GM18502 (cell line): Measurements from ENCODE around the gene TM7SF2.

Source experiments
- ATAC-seq: cut with Tn5 transposase; IDR thresholded peaks from one replicate; pipeline ENCODE4 v1.9.1; 2021; ENCODE audit warnings: mild to moderate bottlenecking; ENCODE audit not compliant: unreplicated experiment, poor library complexity

Gene TM7SF2

DNA sequence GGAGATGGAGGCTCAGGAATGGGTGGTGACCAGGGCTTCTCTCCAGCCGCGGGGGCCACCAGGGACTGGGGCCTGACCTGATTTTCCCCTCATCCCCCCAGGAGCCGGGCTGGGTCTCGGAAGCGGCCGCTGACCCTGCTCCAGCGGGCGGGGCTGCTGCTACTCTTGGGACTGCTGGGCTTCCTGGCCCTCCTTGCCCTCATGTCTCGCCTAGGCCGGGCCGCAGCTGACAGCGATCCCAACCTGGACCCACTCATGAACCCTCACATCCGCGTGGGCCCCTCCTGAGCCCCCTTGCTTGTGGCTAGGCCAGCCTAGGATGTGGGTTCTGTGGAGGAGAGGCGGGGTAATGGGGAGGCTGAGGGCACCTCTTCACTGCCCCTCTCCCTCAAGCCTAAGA is 23.8 kb upstream of the TM7SF2 start:
- no peak for ATAC-seq

DNA sequence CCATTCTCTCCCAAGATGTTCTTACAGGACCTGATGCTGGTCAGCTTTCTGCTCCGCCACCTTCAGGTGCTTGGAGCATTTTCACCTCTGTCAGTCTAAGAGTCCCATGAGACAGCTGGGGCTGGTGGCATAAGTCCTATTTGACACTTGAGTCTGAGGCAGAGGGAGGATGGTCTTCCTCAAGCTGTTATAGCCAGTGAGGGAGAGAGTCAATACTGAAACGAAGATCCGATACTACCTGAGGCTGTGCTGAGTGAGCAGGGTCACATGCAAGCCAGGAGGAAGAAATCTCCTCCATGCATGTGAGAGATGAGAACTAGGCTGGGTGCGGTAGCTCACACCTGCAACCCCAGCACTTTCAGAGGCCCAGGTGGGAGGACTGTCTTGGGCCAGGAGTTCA is 22.1 kb upstream of the TM7SF2 start:
- ATAC-seq: no peak

DNA sequence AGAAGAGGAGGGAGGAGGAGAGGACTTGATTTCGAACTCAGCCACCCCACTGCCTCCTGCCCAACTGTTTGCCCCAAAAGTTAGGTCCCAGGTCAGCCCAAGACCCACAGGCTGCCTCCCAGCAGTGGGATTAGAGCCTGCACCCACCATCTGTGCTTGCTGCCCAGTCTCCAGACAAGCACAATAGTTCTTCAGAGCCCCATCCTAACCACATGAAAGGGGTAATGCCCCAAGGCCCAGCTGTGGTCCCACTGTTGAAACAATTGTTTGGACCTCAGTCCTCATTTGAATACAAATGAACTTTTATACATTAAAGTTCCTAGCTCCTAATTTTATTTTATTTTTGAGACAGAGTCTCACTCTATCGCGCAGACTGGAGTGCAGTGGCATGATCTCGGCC is 21.0 kb upstream of the TM7SF2 start:
- ATAC-seq: no peak

DNA sequence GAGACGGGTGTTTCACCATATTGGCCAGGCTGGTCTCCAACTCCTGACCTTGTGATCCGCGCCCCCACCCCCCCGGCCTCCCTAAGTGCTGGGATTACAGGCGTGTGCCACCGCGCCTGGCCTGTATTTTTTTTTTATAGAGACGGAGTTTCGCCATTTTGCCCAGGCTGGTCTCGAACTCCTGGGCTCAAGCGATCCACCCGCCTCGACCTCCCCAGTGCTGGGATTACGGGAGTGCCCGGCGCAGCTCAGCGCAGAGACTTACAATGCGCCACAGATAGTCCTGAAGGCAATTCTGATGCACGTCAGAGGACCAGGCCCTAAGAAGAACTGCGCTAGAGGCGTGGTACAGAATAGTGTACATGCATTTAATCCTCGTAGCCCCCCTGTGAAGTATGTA is 16.2 kb upstream of the TM7SF2 start:
- no peak for ATAC-seq

DNA sequence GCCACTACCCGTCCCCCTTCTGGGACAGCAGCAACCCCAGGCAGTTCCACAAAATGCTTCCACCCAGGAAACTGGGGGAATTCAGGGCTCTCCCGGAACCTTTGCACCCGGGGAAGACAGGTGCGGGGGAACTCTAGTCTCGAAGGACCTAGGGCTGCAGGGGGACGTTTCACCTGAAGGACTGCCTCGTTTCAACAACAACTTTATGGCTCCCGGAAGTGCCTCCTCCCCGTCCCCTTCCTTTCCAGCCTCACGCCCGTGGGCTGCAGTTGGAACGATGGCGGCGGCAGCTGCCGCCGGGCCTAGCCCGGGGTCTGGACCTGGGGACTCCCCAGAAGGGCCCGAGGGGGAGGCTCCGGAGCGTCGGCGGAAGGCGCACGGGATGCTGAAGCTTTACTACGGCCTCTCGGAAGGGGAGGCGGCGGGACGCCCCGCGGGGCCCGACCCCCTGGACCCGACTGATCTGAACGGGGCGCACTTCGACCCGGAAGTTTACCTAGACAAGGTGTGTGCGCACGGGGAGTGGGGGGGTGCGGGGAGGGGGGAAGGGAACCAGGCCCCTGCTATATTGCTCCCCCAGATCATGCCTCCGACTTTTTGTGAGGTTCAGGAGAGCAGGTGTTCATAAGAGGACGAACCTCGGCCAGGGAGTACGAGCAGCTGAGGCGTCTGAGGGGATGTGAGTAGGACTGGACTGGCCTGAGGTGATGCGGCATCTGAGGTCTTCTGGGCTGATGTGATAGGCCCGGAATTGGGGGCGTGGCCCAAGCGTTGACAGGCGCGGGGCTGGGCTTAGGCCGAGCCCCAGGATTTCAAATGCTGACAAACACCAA is 15.5 kb upstream of the TM7SF2 start, which contains the start of gene VPS51:
VPS51 (plus strand) TSS at position 241 of the 833 bp plus-strand sequence; CDS start at position 278, 37 bp downstream.
- peak; percentile 78 for ATAC-seq

DNA sequence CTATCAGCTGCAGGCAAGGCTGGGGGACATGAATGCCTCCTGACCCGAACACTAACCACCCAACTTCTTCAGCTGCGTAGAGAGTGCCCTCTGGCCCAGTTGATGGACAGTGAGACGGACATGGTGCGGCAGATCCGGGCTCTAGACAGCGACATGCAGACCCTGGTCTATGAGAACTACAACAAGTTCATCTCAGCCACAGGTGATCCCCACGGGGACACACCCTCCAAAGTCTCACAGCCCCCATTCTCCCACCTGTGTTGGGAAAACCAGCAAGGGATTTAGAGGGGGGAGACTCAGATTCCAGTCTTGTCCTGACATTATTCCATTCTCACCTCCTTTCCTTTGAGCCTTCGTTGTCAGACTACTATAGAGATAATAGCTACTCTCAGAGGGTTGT is 14.7 kb upstream of the TM7SF2 start:
- ATAC-seq: no peak

DNA sequence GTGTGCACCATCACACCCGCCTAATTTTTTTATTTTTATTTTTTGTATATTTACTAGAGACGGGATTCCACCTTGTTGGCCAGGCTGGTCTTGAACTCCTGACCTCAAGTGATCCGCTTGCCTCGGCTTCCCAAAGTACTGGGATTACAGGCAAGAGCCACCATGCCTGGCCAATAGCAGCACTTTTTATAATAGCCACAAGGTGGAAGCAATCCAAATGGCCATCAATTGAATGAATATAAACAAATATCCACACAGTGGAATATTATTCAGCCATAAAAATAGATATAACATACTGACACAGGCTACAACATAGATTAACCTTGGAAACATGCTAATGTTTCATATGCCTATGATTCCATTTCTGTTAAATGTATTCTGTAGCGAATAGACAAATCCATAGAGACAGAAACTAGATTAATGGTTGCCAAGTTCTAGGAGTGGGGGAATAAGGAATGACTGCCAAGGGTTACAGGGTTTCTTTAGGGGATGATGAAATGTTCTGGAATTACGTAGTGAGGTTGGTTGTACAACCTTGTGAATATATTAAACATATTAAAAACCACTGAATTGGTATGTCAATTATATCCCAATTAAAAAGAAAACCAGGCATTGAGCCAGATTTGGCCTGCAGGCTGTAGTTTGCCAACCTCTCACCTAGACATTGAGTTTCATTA is 10.9 kb upstream of the TM7SF2 start:
- ATAC-seq: no peak

DNA sequence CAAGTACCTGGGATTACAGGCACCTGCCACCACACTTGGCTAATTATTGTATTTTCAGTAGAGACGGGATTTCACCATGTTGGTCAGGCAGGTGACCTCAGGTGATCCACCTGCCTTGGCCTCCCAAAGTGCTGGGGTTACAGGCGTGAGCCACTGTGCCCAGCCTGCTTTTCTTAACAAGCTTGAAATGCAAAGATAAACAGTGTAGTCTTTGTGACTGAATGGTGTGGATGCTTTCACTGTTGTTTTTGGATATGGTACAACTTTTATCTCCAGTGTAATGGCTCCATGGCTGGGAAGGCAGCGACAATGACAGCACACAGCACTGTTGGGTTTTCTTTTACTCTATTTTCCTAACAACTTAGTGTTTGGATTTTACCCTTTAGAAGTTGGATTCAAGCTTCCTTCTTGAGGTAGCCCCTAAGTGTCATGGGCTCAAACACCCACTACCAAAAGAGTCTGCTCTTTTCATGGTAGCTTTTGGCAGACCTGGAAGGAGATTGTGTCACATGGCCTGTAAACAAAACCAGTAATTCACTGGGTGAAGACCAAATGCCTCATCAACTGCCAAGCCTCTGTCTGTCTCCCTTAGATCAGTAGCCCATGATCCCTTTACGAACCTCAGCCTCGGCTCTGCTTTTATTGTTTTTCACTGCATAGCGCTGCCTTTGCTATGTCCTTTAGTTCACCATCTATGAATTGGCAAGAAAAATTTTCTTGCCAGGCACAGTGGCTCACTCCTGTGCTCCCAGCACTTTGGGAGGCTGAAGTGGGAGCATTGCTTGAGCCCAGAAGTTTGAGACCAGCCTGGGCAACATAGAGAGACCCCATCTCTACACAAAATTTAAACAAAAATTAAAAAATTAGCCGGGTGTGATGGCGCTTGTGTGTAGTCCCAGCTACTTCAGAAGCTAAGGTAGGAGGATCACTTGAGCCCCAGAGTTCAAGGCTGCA is 9.3 kb upstream of the TM7SF2 start:
- no peak for ATAC-seq

DNA sequence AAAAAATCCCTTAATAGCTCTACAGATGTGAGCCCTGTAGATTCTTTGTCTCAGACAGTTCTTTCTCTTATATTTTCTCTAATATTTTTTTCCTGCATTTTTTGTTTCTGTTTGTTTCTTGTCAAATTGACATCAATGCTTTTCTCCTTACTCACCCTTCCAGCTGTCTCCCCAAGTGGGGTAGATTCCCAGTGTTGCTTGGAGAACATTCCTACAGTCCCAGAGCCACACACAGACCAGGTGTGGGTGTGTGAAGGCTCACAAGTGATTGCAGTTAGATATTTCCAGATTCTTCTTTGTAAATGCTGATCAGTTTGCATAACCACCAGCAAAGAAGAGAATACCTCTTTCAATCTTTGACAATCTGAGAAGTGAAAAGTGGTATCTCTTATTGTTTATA is 8.2 kb upstream of the TM7SF2 start:
- ATAC-seq: no peak

DNA sequence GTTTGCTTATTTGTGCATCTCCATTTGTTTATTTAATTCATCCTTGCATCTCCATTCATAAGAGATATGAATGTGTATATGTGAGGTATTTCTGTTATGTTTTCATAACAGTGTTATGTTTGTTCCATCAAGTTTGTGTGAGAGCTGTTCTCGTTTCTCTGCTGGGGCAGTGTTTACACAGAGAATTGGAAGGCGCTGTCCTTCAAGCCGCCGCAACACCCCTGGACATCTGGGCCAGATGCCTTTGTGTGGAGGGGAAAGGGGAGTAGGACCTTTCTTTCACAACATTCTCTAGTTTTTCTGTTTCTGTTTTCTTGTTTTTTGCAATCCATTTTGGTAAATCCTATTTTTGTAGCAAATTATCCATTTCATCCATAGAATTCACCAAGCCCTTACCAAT is 7.0 kb upstream of the TM7SF2 start:
- ATAC-seq: no peak

DNA sequence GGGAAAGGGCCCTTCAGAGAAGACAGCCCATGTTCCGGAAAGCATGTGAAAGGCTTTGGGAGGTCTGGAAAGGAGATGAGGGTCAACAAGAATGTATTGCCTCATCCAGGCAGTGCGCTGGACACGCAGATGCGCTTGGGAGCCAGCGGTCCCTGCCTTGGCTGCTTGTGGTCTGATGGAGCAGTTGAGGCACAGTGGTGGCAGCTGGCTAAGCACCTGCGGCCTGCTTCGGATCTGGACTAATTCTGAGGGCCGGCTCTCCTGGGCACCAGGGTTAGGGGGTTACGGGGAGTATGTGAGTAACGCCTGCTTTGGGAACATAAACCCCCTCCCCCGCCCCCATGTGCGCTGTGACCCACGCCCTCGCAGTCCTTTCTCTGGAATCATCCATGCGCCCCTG is 4.6 kb upstream of the TM7SF2 start:
- ATAC-seq: no peak

DNA sequence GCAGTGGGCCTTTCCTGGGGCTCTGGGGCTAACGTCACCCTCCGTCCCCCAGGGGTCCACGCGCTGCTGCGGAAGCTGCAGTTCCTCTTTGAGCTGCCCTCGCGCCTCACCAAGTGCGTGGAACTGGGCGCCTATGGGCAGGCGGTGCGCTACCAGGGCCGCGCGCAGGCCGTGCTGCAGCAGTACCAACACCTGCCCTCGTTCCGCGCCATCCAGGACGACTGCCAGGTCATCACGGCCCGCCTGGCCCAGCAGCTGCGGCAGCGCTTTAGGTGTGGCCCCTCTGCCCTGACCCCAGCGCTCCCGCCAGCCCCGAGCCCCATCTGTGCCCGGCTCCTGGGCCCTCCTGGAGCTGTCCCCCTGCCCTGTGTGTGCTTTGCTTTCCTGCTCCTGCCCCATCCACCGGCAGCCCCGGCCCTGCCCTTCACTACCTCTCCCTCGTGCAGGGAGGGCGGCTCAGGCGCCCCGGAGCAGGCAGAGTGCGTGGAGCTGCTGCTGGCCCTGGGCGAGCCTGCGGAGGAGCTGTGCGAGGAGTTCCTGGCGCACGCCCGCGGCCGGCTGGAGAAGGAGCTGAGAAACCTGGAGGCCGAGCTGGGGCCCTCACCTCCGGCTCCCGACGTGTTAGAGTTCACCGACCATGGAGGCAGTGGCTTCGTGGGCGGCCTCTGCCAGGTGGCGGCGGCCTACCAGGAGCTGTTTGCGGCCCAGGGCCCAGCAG is 3.8 kb upstream of the TM7SF2 start:
- ATAC-seq: no peak

DNA sequence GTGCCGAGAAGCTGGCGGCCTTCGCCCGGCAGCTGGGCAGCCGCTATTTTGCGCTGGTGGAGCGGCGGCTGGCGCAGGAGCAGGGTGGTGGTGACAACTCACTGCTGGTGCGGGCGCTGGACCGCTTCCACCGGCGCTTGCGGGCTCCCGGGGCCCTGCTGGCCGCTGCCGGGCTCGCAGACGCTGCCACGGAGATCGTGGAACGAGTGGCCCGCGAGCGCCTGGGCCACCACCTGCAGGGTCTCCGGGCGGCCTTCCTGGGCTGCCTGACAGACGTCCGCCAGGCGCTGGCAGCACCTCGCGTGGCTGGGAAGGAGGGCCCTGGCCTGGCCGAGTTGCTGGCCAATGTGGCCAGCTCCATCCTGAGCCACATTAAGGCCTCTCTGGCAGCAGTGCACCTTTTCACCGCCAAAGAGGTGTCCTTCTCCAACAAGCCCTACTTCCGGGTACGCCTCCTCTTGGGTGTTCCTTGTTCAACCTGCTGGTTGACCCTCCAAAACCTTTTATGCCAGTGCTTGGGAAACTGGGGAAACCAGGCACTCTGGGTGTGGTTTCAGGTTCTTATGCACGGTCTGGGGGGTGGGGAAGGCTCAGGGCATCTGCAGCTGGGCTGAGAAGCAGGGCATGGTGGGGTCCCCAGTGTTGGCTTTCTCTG is 3.1 kb upstream of the TM7SF2 start:
- ATAC-seq: no peak

DNA sequence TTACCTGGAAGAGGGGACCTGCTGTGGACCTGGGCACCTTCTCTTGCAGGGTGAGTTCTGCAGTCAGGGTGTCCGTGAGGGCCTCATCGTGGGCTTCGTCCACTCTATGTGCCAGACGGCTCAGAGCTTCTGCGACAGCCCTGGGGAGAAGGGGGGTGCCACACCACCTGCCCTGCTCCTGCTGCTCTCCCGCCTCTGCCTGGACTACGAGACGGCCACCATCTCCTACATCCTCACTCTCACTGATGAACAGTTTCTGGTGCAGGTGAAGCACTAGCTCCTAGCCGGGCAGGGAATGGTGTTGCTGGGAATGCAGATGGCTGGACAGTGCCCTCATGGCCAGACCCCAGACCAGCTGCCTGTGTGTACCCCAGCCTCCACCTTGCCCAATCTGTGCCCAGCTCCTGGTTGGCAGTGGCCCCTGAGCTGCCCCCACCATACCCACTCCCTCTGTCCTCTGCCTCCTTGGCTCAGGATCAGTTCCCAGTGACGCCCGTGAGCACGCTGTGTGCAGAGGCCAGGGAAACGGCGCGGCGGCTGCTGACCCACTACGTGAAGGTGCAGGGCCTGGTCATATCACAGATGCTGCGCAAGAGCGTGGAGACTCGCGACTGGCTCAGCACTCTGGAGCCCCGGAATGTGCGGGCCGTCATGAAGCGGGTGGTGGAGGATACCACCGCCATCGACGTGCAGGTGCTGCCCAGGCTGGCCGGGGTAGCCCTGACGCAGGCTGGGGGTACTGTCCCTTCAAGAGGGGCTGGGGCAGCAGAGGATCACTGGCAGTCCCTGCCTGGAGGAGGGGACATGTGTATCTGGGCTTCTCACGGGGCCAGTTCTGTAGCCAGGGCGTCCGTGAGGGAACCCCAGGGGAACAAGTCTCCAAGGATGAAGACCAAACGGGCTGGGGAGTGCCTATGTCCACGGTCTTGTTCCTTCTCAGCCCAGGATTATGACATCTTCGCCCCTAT is 2.2 kb upstream of the TM7SF2 start:
- no peak for ATAC-seq

DNA sequence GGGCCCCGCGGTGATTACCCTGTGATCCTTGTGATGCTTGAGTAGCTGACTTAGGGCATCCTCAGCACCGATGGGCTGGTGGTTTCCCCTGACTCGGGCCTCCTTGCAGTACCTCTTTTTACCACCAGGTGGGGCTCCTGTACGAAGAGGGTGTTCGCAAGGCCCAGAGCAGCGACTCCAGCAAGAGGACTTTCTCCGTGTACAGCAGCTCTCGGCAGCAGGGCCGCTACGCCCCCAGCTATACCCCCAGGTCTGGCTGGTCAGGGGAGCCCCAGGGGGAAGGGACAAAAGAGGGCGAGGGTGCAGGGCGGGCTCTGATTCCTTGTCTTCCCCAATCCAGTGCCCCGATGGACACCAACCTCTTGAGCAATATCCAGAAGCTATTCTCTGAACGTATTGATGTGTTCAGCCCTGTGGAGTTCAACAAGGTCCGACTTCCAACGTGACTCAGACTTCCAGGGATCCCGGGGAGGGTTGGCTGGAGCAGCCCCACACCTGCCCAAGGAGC is 1.3 kb upstream of the TM7SF2 start:
- ATAC-seq: peak; percentile 34

DNA sequence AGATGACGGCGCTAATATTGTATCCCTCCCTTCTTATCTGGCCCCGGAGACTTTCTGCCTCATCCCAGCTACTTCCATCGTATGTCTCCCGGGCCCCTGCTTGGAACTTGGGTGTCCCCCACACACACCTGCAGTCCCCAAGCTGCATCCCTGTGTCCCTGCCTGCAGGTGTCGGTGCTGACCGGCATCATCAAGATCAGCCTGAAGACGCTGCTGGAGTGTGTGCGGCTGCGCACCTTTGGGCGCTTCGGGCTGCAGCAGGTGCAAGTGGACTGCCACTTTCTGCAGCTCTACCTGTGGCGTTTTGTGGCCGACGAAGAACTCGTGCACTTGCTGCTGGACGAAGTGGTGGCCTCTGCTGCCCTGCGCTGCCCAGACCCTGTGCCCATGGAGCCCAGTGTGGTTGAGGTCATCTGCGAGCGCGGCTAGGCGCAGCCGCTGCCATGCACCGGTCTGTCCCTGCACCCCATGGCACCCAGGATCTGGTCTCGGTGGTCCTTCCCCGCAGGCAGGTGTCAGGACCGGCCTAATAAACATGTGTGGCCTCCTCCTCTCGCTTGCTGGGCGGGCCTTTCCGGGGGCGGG is 421 bp upstream of the TM7SF2 start:
- ATAC-seq: no peak

DNA sequence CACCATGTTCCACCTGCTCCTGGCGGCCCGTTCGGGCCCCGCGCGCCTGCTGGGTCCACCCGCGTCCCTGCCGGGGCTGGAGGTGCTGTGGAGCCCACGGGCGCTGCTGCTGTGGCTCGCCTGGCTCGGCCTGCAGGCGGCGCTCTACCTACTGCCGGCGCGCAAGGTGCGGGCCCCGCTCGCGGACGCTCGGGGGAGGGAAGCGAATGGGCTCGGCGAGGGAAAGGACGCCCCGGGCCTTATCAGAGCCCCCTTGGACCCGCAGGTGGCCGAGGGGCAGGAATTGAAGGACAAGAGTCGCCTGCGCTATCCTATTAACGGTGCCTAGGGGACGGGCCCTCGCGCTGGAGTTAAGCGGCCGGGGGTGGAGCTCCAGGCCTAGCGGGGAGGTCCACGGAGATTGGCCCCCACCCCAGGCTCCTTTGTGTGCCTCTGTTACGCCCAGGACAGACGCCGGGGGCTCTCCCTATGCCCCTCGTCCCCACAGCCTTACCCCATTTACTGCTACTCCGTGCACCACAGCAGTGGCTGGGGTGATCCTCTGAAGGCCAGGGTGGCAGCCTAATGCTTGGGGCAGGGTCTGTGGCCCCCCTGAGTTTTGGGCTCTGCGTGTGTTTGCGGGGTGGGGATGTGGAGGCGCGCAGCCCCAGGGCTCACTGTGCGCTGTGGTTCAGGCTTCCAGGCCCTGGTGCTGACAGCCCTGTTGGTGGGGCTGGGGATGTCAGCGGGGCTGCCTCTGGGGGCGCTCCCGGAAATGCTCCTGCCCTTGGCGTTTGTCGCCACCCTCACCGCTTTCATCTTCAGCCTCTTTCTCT is 1.1 kb downstream of the TM7SF2 start:
- peak; percentile 38 for ATAC-seq
